Colonic mucosa (tissue), 4 donors: ENCODE measurements around the gene TANGO2. TPM values are rescaled to one million over a fixed set of nuclear protein-coding genes. Genes with fewer than 3 reads are reported as not detected.

Experiments
- DNase-seq: peaks from one replicate; pipeline ENCODE4 v3.0.0-alpha.2; 2020
- H3K27ac ChIP-seq: fragments of 200-600 bp; one replicate; pipeline ENCODE4 v1.8.0; 2021
- H3K27me3 ChIP-seq: fragments of 200-600 bp; one replicate; pipeline ENCODE4 v1.8.0; 2021
- H3K36me3 ChIP-seq: fragments of 200-600 bp; one replicate; pipeline ENCODE4 v1.8.0; 2021
- H3K4me1 ChIP-seq: fragments of 200-600 bp; one replicate; pipeline ENCODE4 v1.8.0; 2021; ENCODE audit warnings: mild to moderate bottlenecking
- H3K4me3 ChIP-seq: fragments of 200-600 bp; one replicate; pipeline ENCODE4 v1.8.0; 2021
- H3K9ac ChIP-seq, 2 donors: one replicate each; pipeline ENCODE4 v1.7.0; 2013; ENCODE audit warnings: control low read depth in 2 of 2, low read depth in 2 of 2, low read length in 2 of 2
- H3K9me3 ChIP-seq: fragments of 200-600 bp; one replicate; pipeline ENCODE4 v1.8.0; 2021
- CTCF ChIP-seq: fragments of 200-600 bp; IDR thresholded peaks from one replicate; pipeline ENCODE4 v1.8.0; 2022; ENCODE audit warnings: antibody characterized with exemption, mild to moderate bottlenecking
- intact Hi-C: fragments of 100-400 bp; cut with DNase I; formaldehyde crosslinking; loops from one replicate; pipeline ENCODE4 v1.14.1; 2022
- total RNA-seq, 2 donors: library from RNA; stranded (reverse); fragmentation: NEBNext Ultra II Directional in 1 of 2; extraction: Animal tissue kit (Norgen Biotek cat#: 25700) in 1 of 2; gene quantifications; one replicate each; pipeline ENCODE4 v1.2.1, GENCODE V29; 2021
- donor health status: healthy.
- donor health status: DM: no; HTN: no; CAD: no.
- donor health status: DM: no; HTN: no; CAD: no.

The TANGO2 gene
- total RNA-seq, 2 donors from 2014 or later = 22.1 to 34.1 TPM

- no peak for TF ChIP-seq CTCF
- Histone ChIP-seq H3K4me3 (no peak overlapping the region), H3K4me1 (peaks cover 5% of the 10 kb centered on the region), H3K36me3 (no peaks in the 10 kb centered on the region), H3K27me3 (no peaks in the 10 kb centered on the region), H3K27ac (no peak overlapping the region), H3K9ac (no peak overlapping the region), H3K9me3 (no peaks in the 10 kb centered on the region)
- intact Hi-C loops = no loop called here
- DNase-seq = no peak
Observed at GRCh38 chr22:20018001-20018400, 2.9 kb upstream of the TANGO2 start.

DNA sequence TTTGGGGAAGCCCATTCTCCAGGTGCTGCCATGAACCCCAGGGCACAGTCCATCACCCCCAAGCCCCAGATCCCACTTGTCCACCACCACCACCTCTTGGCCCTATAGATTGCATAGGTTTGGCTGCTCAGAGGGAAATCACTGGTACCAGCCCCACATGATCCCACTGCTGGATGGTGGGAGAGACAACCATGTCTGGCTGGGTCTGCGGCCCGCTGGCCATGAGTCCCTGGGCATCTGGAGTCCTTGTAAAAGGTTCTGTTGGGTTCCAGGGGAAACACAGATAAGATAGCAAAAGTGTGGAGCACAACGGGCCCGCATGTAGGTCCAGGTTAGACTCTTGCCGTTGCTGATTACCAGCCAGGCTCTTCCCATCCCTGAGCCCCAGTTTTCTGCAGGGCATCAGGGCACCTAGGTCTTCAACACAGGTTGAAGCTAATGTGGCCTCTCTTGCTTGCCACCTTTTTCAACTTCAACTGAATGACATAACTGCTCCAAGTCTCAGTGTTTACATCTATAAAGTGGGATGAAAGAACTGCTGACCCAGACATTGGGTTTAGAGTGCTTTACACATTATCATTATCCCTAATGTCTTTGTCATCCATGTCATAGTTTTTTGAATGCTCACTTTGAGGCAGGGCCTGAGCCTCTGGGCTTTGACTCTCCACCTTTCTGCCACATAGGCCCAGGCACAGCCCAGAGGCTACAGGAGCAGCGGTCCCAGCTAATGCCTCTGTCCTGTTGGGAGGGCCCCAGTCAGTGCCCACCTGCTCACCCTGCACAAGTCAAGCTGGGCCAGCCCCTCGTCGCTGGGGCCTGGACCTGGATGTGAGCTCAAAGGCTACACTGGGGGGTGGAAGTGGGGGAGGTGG lies 1.0 kb upstream of the TANGO2 start:
- TF ChIP-seq CTCF = no peak
- H3K27ac ChIP-seq = no peak overlapping the region
- H3K4me3 ChIP-seq = peak overlapping the region; percentile 99
- peak overlapping the region; percentile 82 to 83 for H3K9ac ChIP-seq
- DNase-seq = no peak
- intact Hi-C loops = no loop called here
- peaks cover 5% of the 10 kb centered on the region for H3K4me1 ChIP-seq
- no peaks in the 10 kb centered on the region for H3K27me3 ChIP-seq
- no peaks in the 10 kb centered on the region for H3K36me3 ChIP-seq
- H3K9me3 ChIP-seq = no peaks in the 10 kb centered on the region

- peak overlapping the region; percentile 99 for H3K4me3 ChIP-seq
- peak overlapping the region; percentile 95 to 97 for H3K9ac ChIP-seq
- H3K36me3 ChIP-seq = no peaks in the 10 kb centered on the region
- H3K27me3 ChIP-seq = no peaks in the 10 kb centered on the region
- H3K27ac ChIP-seq = peak overlapping the region; percentile 50
- TF ChIP-seq CTCF = no peak
- peaks cover 5% of the 10 kb centered on the region for H3K4me1 ChIP-seq
- DNase-seq = peak; percentile 47
- intact Hi-C loops = no loop called here
- H3K9me3 ChIP-seq = no peaks in the 10 kb centered on the region
Observed at GRCh38 chr22:20021196-20022181, 579 bp downstream of the TANGO2 start.

DNA sequence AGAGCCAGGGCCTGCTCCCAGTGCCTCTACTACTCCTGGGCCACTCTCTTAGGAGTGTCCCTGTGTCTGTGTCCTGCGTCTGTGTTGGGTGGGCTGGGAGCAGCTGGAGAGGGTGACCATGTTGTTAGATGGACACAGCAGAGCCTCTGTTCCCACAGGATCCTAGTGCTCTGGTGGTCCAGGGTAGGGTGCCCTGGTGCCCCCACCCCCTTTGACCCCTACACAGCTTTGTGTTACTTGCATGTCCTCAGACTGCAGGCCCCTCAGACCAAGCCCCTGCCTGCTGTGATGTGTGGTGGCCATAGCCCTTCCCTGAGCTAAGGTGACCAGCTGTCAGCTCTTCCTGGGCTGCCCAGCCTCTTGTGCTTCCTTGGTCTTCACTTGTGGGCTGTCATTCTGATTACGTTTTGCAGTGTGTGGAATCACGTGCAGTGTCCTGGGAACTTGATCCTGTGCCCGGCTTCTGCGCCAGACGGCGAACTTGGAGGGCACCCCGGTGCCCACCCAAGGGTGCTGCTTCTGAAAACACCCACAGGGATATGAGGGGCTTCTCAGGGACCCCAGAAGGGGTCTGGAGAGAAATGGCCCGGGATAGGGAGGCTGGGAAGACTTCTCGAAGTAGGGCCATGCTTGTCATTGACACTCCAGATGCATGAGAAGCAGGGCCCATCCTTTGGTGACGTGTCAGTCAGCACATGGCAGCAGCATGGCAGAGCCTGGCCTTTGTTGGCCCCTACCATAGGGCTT lies 1.5 kb downstream of the TANGO2 start:
- no peak for TF ChIP-seq CTCF
- no peak for DNase-seq
- peak overlapping the region; percentile 95 to 97 for H3K9ac ChIP-seq
- H3K4me3 ChIP-seq = no peak overlapping the region
- no peak overlapping the region for H3K27ac ChIP-seq
- peaks cover 5% of the 10 kb centered on the region for H3K4me1 ChIP-seq
- no peaks in the 10 kb centered on the region for H3K27me3 ChIP-seq
- intact Hi-C loops = no loop called here
- no peaks in the 10 kb centered on the region for H3K9me3 ChIP-seq
- H3K36me3 ChIP-seq = no peaks in the 10 kb centered on the region
